Measurements from ENCODE around the gene CTRB1. TPM values are rescaled to one million over a fixed set of nuclear protein-coding genes. Genes with fewer than 3 reads are reported as not detected.

The CTRB1 gene
- under 1 TPM in 2 of 3 donors, not detected in 1; 0.67 to 0.76 TPM for total RNA-seq
- long read RNA-seq, donor 1 = 0 reads
- long read RNA-seq, donor 2 = 0 reads

GRCh38 chr16:75218256-75219076 is at the start of gene CTRB1:
TSS of gene CTRB1 (plus strand) at chr16:75218988. CDS start at chr16:75219008, 20 bp downstream.
- Histone ChIP-seq H3K9me3 (no peaks in the 10 kb centered on the region), H3K4me1 (ENCODE audit: low read depth) (no peaks in the 10 kb centered on the region), H3K36me3 (ENCODE audit: low read depth) (no peaks in the 10 kb centered on the region), H3K4me3 (no peak within 1 kb of the TSS)
- DNase-seq = no peak
- TF ChIP-seq, protein P1, sequence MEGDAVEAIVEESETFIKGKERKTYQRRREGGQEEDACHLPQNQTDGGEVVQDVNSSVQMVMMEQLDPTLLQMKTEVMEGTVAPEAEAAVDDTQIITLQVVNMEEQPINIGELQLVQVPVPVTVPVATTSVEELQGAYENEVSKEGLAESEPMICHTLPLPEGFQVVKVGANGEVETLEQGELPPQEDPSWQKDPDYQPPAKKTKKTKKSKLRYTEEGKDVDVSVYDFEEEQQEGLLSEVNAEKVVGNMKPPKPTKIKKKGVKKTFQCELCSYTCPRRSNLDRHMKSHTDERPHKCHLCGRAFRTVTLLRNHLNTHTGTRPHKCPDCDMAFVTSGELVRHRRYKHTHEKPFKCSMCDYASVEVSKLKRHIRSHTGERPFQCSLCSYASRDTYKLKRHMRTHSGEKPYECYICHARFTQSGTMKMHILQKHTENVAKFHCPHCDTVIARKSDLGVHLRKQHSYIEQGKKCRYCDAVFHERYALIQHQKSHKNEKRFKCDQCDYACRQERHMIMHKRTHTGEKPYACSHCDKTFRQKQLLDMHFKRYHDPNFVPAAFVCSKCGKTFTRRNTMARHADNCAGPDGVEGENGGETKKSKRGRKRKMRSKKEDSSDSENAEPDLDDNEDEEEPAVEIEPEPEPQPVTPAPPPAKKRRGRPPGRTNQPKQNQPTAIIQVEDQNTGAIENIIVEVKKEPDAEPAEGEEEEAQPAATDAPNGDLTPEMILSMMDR (IDR thresholded peaks at IDR 0.05) = no peak
- ATAC-seq = no peak
- intact Hi-C loops (cut with DNase I, micrococcal nuclease) = no loop called here

- intact Hi-C loops (cut with DNase I, micrococcal nuclease) = no loop called here
- TF ChIP-seq, protein P1 (IDR thresholded peaks at IDR 0.05) = no peak
- ATAC-seq = no peak
- H3K4me1 ChIP-seq (ENCODE audit: low read depth) = no peaks in the 10 kb centered on the region
- no peaks in the 10 kb centered on the region for H3K36me3 ChIP-seq (ENCODE audit: low read depth)
- no peak overlapping the region for H3K4me3 ChIP-seq
- no peak for DNase-seq
- H3K9me3 ChIP-seq = peaks cover 78% of the 10 kb centered on the region
Measured at GRCh38 chr16:75169899-75170405, 48.8 kb upstream of the CTRB1 start.

DNA sequence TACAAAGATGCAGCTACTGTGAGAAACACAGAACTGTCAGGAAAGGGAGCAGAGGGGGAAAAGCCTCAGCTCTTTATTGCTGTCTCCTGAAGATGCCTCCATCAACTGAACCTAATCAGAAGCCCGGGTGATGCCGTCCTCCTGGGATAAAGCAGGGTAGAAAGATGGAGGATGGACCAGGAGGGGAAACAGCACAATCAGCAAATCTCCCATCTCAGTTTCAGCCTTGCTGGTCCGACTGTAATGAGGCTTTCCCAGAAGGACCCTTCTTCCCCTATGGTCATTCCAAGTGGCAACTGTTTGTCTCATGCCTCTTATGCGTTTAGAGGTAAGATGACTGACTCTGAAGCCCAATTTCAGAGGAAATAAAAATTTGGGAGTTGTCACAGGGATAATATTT is 46.2 kb upstream of the CTRB1 start:
- H3K4me3 ChIP-seq = no peak overlapping the region
- TF ChIP-seq, protein P1 (IDR thresholded peaks at IDR 0.05) = no peak
- intact Hi-C loops (cut with DNase I, micrococcal nuclease) = no loop called here
- no peaks in the 10 kb centered on the region for H3K4me1 ChIP-seq (ENCODE audit: low read depth)
- DNase-seq (no peak), ATAC-seq (no peak)
- no peaks in the 10 kb centered on the region for H3K36me3 ChIP-seq (ENCODE audit: low read depth)
- peaks cover 83% of the 10 kb centered on the region for H3K9me3 ChIP-seq

- H3K4me3 ChIP-seq = no peak overlapping the region
- peaks cover 58% of the 10 kb centered on the region for H3K9me3 ChIP-seq
- no peaks in the 10 kb centered on the region for H3K4me1 ChIP-seq (ENCODE audit: low read depth)
- TF ChIP-seq, protein P1 (IDR thresholded peaks at IDR 0.05) = no peak
- ATAC-seq = no peak
- no peaks in the 10 kb centered on the region for H3K36me3 ChIP-seq (ENCODE audit: low read depth)
- intact Hi-C loops (cut with DNase I, micrococcal nuclease) = no loop called here
- DNase-seq = no peak
Measured at GRCh38 chr16:75175074-75175473, 43.7 kb upstream of the CTRB1 start.

DNA sequence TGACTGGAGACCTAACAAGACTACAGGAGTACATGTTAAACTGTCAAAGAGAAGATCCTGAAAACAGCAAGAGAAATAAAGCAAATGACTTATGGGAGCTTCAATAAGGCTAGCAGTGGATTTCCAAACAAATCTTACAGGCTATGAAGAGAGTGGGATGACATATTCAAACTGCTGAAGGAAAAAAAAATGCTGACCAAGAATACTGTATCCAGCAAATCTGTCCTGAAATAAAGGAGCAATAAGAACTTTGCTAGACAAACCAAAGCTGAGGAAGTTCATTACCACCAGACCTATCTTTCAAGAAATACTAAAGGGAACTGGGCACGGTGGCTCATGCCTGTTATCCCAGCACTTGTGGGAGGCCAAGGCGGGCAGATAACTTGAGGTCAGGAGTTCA is 41.9 kb upstream of the CTRB1 start:
- Histone ChIP-seq H3K4me1 (ENCODE audit: low read depth) (no peaks in the 10 kb centered on the region), H3K9me3 (peaks cover 40% of the 10 kb centered on the region), H3K4me3 (no peak overlapping the region), H3K36me3 (ENCODE audit: low read depth) (no peaks in the 10 kb centered on the region)
- DNase-seq = no peak
- TF ChIP-seq, protein P1 (IDR thresholded peaks at IDR 0.05) = no peak
- no peak for ATAC-seq
- intact Hi-C loops (cut with DNase I, micrococcal nuclease) = no loop called here

All from mucosa of descending colon (tissue), 3 donors.